ENCODE results near the gene PBX4.

Gene PBX4

GRCh38 chr19:19537075-19538048 is 81.1 kb downstream of the PBX4 start:
- TF ChIP-seq, protein P1, sequence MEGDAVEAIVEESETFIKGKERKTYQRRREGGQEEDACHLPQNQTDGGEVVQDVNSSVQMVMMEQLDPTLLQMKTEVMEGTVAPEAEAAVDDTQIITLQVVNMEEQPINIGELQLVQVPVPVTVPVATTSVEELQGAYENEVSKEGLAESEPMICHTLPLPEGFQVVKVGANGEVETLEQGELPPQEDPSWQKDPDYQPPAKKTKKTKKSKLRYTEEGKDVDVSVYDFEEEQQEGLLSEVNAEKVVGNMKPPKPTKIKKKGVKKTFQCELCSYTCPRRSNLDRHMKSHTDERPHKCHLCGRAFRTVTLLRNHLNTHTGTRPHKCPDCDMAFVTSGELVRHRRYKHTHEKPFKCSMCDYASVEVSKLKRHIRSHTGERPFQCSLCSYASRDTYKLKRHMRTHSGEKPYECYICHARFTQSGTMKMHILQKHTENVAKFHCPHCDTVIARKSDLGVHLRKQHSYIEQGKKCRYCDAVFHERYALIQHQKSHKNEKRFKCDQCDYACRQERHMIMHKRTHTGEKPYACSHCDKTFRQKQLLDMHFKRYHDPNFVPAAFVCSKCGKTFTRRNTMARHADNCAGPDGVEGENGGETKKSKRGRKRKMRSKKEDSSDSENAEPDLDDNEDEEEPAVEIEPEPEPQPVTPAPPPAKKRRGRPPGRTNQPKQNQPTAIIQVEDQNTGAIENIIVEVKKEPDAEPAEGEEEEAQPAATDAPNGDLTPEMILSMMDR (IDR thresholded peaks at IDR 0.05; ENCODE audit: control extremely low read depth, extremely low read depth, low read depth, missing control alignments): no peak
- CTCF ChIA-PET: interaction anchor here (1.0 to 14.9 kb wide), 2 partner anchors 13 to 107 kb away, joined by 4 to 251 read pairs; no protein-coding TSS in a partner anchor
- no peak for DNase-seq (ENCODE audit: extremely low spot score)
- POLR2A ChIA-PET: no interaction called here

DNA sequence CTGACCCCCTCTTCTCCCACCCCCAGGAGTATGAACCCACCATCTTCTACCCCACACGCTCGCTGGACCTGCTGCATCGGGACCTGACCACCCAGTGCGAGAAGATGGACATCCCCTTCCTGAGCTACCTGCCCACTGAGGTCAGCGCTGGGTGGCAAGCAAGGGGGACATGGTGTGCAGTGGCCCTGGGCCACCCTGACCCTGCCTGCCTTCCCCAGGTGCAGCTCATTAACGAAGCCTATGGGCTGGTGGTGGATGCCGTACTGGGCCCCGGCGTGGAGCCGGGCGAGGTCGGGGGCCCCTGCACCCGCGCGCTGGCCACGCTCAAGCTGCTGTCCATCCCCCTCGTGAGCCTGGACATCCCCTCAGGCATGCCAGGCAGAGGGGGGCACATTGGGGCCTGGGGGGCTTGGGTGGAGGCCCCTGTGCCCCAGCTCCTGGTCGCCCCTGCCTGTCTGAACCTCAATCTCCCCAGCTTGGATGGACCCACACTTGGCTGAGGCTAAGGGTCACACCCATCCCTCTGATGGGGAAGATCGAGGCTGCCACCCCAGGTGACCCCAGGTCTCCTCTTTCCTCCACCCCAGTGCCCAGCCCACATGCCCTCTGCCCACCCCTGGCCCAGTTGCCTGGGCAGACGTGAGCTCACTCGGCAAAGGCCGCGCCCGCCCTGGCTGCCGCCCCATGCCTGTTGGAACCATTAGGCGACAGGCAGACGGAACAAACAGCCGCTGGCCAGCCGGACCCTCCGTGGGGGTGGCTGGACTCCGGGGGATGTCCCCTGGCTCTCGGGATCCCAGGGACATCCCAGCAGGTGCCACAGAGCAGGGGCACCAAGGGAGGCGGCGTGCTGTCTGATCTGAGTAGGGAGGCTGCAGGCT is 82.9 kb downstream of the PBX4 start:
- CTCF ChIA-PET: interaction anchor here (3.1 to 14.9 kb wide), 2 partner anchors 15 to 108 kb away, joined by 9 to 251 read pairs; partner anchors contain the start of gene GMIP

DNA sequence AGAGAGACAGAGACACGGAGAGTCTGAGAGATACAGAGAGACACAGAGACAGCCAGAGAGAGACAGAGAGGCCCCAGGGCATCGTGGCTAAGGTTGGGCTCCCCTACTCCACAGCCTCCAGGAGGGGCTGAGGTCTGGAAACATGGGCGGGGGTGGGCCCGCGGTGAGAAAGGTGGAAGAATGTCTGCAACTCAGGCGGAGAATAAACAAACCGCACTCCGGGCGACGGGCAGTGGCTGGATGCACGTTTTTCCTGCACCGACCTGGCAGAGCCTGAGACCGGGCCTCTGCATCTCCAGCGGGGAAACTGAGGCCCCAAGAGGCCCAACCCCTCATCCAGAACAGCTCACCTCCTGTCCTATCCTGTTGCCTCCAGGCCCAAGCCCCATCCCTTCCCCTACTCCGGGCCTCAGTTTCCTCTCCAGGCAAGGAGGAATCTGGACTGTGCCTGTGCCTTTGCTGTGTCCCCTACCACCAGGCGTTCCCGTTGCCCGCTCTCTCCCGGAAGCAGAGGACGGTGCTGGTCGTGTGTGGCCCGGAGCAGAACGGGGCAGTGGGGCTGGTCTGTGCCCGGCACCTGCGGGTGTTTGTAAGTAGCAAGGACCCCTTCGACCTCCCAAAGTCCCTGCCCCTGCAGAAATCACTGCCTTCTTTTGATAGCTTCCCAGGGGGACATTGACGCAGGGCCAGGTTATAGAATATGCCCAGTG is 83.8 kb downstream of the PBX4 start:
- no peak for DNase-seq (ENCODE audit: extremely low spot score)
- TF ChIP-seq, protein P1 (IDR thresholded peaks at IDR 0.05; ENCODE audit: control extremely low read depth, extremely low read depth, low read depth, missing control alignments): no peak
- CTCF ChIA-PET: interaction anchor here (3.1 to 14.9 kb wide), 2 partner anchors 16 to 109 kb away, joined by 9 to 251 read pairs; partner anchors contain the start of gene GMIP
- POLR2A ChIA-PET: interaction anchor here (0.6 to 1.2 kb wide), 2 partner anchors 10 to 598 kb away, joined by 3 to 4 read pairs; no protein-coding TSS in a partner anchor

More for the DNA sequence above, 82.9 kb downstream of the PBX4 start:
- POLR2A ChIA-PET: interaction anchor here (1.2 kb wide), 1 partner anchor 11 kb away, joined by 4 read pairs; no protein-coding TSS in a partner anchor
- TF ChIP-seq, protein P1 (IDR thresholded peaks at IDR 0.05; ENCODE audit: control extremely low read depth, extremely low read depth, low read depth, missing control alignments): no peak
- DNase-seq (ENCODE audit: extremely low spot score): no peak

DNA sequence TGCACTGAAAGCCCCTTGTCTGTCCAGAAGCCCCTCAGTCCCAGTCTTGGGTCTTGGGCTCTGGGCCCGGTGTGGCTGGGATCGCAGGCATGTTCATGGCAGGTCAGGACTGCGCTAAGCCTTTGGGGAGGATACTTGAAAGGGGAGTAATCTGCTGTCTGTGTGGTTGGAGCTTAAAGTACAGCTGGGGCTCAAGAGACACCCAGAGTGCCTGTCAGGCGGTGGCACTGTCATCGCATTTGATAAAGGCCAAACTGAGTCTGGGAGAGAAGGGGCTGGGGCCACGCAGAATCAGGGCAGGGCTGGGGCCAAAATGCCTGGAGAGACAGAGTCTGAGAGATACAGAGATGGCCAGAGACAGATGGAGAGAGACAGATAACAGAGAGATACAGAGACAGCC is 84.6 kb downstream of the PBX4 start:
- POLR2A ChIA-PET: no interaction called here

DNA sequence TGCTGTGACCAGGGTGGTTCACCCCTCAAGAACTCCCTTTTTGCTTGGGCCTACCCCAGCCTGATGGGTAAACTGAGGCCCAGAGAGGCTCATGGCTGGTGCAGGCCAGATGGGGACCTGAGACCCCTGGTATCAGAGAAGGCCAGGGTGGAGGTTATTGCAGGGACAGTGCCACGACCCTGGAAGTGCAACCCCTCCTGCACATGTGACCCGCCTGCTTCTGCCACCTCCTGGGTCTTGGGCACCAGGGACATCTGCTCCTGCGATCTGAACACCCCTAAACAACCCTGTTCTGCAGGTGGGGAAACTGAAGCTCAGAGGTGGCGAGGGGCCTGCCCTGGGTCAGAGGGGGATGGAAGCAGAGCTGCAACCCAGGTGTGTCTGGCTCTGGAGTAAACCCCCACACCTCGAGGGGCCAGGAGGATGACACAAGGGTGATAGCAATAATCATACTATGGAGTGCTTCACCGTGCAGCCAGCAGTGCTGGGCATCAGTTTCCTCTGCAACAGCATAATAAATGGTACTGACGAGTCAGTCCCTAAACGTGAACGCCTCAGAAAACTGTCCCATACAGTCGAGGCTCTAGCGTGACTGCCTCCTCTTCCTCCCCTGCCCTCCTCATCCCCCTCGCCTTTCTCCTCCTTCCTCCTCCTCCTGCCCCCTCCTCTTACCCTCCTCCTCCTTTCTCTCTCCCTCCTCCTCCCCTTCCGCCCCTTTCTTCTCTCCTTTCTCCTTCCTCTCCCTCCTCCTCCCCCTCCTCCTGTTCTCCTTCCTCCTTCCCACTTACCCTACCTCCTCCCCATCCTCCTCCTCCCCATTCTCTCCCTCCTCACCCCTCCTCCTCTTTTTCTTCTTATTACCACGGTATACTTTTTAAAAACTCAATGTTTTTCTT is 85.4 kb downstream of the PBX4 start:
- no peak for DNase-seq (ENCODE audit: extremely low spot score)
- ChIA-PET CTCF (interaction anchor here (0.7 to 14.9 kb wide), 30 partner anchors 7 to 519 kb away, joined by 3 to 251 read pairs (median 4); partner anchors contain the start of genes GMIP and ZNF682), POLR2A (no interaction called here)
- TF ChIP-seq, protein P1 (IDR thresholded peaks at IDR 0.05; ENCODE audit: control extremely low read depth, extremely low read depth, low read depth, missing control alignments): no peak

More for the DNA sequence above, 84.6 kb downstream of the PBX4 start:
- DNase-seq (ENCODE audit: extremely low spot score): no peak
- CTCF ChIA-PET: interaction anchor here (2.0 to 14.9 kb wide), 4 partner anchors 17 to 116 kb away, joined by 9 to 251 read pairs (median 12); partner anchors contain the start of gene GMIP
- TF ChIP-seq, protein P1 (IDR thresholded peaks at IDR 0.05; ENCODE audit: control extremely low read depth, extremely low read depth, low read depth, missing control alignments): no peak

Measured in GM10248 (cell line).